Hematopoietic multipotent progenitor cell treated with erythropoietin and hydrocortisone succinate and interleukin-3 and kit ligand, for 8 days (in vitro differentiated cells): ENCODE data around the gene ZFP3.
"Not testable (repeated sequence)": the region's sequence is repeated elsewhere in the genome, so short reads cannot be mapped to it uniquely, and the experiment has no call there.

Source experiments
- DNase-seq: peaks from one replicate; pipeline ENCODE4 v3.0.0-alpha.2; 2015

The ZFP3 gene

DNA sequence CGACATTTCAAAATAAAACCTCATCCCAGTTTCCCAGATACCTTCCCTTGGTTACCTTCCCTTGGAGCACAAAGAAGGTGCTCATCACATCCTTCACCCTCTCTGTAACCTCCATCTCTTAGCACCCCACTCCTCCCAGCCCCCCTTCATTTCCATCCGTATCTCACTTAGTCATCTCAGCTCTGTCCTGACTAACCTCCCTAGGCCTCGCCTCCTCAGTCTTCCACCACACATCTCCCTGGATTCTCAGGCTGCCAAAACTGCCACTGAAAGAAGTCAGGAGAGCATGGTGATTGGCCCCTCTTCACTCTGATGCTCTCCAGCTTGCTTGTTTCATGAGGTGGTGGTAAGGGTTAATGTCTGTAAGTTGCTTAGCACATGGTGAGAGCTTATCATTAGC, 2.3 kb downstream of the ZFP3 start:
- DNase-seq: no peak

DNA sequence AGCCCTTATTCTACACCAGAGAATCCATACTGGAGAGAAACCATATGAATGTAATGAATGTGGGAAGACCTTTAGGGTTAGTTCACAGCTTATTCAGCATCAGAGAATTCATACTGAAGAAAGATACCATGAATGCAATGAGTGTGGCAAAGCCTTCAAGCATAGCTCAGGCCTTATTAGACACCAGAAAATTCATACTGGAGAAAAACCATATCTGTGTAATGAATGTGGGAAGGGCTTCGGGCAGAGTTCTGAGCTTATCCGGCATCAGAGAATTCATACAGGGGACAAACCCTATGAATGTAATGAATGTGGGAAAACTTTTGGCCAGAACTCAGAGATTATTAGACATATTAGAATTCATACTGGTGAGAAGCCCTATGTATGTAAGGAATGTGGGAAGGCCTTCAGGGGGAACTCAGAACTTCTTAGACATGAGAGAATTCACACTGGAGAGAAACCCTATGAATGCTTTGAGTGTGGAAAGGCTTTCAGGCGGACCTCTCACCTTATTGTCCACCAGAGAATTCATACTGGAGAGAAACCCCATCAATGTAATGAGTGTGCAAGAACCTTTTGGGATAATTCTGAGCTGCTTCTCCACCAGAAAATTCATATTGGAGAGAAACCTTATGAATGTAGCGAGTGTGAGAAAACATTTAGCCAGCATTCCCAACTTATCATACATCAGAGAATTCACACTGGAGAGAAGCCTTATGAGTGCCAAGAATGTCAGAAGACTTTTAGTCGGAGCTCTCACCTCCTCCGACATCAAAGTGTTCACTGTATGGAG, 14.1 kb downstream of the ZFP3 start:
- DNase-seq: no peak

DNA sequence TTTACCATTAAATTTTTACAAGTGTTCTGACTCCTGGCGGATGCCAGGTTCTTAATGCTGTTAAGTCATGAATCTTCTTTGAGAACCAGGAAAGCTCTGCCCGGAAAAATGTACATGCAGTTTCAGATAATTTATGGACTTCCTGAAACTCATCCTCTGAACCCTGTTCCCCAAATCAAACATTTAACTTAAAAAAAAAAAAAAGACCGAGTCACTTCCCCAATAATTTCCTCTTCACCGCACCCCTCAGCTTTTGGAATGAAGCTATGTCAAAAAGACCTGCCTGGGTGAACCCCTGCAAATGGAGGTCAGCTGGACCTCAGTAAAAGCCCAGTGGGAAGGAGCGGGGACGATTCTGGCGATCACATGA, 18.4 kb downstream of the ZFP3 start:
- DNase-seq: no peak

DNA sequence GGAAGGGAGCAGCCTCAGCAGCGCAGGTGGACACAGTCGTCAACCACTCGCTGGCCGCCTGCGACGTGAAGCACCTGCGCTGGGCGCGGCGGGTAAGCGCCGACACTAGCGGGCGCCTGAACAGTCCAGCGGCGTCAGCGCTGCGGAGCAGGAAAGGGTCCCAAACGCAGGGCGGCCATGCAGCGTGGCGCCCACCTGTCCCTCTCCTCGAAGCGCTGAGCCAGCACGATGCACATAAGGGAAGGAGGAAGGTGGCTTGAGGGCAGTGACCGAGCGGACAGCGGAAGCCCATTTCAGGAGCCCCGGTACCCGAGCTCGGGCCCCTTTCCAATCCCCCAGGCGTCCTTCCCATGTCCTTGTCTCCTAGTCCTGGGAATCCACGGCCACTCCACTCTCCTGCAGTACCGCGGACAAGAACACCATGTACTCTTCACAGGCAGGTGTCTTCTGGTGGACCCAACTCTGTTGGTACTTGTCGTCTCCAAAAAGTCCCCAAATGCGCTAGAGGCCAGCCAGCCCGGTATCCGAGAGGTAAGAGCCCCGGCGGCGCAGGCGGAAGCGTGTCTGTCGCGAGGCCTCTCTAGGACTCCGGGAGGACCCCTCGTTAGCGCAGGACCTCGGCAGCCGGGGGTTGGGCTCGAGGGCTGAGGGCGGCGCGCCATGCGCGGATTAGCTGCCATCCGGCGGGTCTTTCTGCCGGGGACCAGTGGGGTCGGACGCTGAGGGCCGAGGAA, 19.0 kb downstream of the ZFP3 start:
- no peak for DNase-seq

DNA sequence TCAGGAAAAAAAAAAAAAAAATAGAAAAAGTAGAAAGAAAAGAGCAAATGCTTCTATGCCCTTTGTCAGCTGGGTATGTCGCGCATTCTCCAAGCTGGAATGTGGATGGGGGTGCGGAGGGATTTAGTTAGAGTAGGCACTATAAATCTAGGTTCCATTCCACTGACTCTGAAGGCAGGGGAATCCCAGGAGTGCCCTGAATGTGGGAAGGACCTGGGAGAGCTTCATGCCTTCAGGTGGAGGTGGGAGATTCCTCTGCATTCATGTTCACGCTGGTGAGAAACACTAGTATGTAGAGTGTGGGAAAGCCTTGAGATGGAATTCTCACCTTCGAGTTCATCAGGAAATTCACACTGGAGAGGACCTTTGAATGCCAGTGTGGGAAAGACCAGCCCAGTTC, 21.0 kb downstream of the ZFP3 start:
- no peak for DNase-seq

DNA sequence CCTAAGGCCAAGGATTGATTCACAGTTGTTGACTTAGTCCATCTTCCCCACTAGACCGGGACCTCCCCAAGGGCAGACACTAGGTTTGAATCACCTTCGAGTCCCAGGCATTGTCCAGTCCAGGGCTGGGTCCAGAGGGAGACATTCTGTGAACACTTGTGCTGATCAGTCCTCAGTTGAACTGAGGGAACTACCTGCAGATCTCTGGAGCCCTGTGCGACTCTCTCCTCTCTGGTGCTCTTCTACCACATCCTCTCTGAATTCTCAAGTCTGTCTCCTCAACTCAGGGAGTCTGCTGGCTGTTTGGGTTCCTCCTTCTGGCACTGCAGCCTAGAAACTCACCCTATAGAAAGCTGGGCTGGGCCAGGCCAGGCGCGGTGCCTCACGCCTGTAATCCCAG, 22.6 kb downstream of the ZFP3 start:
- no peak for DNase-seq

DNA sequence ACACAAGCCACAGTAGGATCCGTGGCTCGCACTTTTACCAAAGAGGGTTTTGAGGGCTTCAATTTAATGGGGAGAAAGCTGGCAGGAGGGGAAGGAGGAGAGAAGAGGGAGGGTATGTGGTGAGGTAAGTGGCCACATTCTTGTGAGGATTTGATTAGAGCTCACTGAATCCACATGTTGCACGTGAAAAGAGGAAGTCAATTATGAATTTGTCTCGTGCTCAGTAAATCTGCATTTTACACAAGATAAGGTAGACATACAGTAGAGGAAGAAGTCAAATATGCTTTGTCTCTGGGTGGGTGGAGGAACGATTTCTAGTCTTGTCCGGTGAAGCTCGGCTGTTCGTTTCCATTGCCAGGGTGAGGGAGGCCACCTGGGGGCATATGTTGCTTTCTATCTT, 32.5 kb downstream of the ZFP3 start:
- peak; percentile 53 for DNase-seq

DNA sequence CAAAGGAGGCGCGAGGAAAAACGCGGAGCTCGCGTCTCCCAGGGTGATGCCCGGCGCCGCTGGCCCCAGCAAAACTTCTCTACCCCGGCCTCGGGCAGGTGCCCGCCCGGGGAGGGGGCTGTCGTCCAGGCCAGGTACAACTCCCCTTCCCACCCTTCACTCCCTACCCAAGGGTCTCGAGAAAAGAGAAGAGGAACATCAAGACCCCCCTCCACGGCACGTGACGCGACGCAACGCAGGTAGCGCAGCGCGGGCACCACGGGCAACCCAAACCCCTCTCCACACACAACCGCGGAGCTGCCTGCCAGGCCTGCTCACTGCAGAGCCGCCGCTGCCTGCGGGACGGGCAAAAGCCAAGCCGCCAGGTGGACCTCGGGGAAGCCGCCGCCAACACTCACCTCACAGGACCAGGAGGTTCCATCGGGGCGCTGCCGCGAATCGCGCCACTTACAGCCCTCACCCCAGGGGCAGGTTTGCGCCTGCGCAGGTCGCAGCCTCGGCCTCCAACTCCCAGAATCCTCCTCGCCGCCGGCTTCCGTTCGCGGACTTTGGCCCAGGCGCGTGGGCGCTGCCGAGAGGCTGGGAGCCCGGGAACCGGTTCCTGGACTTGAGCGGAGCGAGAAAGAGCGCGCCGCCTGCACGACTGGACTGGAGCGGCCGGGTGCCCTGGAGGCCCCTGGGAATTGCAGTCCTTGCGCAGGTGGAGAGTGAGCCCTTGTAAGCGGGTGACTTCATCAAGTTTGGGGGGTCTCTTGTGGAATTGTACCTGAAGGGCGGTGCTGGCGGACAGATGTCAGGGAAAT, 33.3 kb downstream of the ZFP3 start, which contains the start of gene ZNF232:
TSS of gene ZNF232 (minus strand) at position 477 of the 803 bp plus-strand sequence. CDS start at position 421, 56 bp downstream.
- peak; percentile 94 for DNase-seq

DNA sequence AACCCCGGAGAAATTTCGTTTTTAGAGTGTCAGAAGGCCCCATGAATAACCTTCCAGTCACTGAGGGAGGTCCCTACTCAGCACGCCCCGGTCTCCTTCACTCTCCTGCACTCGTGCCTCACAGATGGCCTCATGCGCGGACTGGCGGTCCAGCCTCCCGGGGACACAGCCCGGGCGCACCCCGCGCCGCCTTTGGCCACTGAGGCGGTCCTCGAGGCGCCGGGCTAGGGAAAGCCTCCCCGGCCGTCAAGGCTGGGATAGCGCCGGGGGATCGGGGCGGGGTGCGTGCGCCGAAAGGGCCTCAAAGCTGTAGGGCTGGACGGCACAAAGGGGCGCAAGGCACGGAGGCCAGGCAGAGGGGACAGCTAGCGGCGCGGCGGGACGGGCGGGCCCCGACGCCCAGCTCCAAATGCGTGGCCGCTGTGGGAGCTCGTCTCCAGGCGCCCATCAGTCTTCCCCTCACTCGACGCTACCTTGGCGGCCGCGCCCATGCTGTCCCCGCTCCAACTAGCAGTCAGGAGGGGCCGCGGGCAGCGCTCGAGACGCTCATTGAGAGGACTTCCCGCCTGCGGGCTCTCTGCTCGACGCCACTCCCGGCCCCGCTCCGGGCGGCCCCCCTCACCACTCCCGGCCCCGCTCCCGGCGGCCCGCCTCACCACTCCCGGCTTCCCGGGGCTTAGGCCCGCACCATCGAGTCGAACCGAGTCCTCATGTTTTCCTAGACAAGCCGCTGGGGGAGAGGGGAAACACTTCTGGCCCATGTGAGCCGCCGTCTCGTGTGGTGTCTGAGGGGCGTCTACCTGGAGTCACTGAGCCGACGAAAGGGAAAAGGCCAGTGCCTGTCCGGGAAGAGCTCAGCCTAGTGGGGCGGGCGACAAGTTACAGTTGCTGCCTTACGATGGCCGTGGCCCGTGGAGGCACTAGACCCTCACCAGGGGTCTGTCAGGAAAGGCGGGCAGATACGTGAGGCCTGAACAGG, 37.7 kb downstream of the ZFP3 start, which contains the start of gene USP6:
TSS of gene USP6 (plus strand) at position 360 of the 979 bp plus-strand sequence. CDS start 14,336 bp downstream, outside the sequence.
- no peak for DNase-seq

DNA sequence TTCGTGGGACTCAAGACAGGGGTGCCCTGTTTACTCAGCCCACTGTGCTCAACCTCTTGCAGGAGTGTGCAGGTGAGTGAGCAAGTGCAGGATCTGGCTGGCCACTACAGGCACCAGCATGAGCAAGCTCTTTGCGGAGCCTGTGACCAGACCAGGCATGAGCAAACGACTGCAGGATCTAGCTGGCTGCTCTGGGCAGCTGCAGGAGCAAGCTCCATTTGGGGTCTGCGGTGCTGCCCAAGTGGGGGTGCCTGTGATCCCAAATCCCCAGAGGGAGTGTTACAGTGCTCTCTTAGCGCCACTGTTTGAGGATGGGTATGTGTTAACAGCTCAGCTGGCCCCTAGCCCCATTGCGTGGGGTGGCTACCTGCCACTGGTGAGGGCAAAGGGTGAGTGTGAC, 40.0 kb downstream of the ZFP3 start:
- no peak for DNase-seq

DNA sequence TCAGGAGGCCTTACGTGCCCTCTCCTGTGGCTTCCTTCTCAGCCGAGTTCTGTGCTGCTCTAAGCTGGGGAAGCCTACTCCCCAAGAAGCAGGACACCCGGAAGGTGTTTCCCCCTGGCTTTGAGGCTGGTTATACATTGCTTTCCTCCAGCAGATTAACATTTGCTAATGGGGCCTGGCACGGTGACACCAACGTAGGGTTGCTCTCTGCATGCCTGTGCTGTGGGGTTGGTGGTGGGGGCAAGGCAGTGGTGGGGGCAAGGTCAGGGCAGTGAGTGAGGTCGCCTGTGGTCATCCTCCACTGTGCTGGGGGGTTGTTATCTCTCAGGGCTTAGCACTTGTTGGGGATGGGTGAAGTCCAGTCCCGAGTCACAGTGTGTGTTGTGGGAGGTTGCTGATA, 41.8 kb downstream of the ZFP3 start:
- DNase-seq: no peak

DNA sequence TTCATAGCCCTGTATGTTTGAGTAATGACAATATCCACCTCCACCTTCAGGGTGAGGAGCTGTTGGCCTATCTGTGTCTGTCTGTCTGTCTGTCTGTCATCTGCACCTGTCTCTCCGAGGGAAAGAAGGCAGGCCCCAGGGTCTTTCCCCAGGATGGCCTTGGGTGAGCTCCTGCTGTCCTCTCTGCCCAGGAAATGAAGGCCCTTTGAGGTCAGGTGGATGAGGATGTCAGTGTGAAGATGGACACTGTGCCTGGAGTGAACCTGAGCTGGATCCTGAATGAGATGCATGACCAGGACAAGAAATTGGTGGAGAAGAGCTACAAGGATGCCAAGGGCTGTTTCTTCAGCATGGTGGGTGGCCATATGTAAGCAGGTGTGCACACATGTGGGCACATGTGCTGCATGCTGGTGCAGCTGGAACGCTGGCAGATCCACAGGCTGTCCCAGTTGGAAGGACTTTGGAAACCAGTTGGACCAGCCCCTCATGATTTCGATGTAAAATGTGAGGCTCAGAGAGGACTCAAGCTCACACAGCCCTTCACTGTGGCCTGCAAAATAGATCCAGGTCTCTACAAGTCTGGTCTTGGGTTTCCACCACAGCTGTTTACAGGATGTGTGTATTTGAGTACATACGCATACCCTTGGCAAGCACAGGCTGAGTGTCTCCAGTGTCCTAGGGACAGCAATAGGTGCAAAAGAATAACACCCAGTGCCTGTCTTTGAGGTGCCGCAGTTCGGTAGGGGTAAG, 42.3 kb downstream of the ZFP3 start:
- not testable (repeated sequence) for DNase-seq

DNA sequence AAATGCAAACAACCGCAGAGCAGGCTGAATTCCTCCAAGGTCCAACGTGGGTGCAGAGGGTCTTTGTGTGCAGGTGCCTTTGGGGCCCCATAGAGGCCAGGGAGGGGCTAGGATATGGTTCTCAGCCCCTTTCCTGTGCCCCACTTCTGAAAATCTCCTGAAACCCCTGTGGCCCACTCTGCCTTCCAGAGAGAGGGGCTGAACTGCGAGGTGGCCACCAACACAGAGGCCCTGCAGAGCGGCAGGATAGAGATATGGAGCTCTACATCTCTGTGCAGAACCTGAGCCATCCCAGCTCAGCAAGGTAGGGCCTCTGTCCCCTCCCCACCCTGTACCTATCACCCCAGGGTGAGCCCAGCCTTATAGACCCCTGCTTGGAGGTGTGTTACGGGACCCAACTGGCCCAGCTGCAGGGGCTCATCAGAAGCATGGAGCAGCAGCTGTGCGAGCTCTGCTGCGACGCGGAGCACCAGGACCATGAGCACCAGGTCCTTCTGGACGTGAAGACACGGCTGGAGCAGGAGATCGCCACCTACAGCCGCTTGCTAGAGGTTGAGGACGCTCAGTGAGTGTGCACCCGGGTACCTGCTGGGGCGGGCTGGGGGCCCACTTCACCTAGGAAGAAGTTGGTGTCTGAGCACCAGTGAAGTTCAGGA, 43.0 kb downstream of the ZFP3 start:
- no peak for DNase-seq

DNA sequence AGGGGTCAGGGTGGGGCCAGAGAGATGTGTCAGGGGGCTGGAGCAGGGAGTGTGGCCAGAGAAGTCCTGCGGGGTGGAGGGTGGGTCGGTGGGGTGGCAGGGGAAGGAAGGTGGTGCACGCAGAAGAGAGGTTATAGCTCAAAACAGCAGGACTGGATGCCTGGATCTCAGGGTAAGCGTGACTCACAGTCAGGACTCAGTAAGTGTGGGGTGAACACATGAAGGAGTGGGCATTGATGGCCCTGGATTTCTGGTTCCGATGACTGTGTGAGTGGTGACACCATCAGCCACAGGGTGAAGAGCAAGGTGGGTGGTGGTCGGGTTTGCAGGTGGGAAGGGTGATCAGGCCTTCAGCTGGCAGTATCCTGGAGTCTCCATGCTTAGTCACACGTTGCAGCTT, 43.8 kb downstream of the ZFP3 start:
- not testable (repeated sequence) for DNase-seq

DNA sequence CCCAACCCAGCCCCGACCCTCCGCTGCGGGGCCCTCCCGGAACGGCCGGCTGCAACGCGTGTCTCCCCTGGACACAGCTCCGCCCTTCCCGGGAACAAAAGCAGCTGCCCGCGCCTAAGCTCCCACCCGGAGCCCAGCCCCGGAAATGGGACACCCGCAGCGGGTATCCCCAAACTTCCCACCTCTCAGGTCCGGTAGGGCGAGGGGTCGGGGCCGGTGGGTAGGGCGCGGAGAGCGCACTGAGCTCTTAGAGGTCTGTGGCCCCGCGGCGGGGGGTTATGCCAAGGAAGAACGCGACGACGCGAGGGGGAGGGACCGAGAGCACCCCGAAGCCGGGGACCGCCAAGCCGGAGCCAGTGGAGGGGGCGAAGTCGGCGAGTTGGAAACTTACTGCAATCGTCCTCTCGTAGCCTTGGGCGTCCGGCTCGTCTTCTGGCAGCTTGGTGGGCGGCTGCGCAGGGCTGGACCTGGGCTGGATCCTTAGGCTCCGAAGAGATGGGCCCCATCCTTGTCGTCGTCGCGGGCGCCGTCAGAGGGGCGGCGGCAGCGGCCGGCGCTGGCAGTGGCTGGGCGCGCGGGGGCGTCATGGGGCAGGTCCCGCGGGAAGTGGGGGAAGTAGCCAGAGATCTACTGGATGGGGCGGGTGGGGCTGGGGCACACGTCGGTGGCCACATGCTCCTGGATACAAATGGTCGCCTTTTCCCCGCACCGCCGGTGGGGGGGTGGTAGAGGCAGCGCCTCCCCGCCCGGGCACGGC, 44.5 kb downstream of the ZFP3 start:
- DNase-seq: no peak

DNA sequence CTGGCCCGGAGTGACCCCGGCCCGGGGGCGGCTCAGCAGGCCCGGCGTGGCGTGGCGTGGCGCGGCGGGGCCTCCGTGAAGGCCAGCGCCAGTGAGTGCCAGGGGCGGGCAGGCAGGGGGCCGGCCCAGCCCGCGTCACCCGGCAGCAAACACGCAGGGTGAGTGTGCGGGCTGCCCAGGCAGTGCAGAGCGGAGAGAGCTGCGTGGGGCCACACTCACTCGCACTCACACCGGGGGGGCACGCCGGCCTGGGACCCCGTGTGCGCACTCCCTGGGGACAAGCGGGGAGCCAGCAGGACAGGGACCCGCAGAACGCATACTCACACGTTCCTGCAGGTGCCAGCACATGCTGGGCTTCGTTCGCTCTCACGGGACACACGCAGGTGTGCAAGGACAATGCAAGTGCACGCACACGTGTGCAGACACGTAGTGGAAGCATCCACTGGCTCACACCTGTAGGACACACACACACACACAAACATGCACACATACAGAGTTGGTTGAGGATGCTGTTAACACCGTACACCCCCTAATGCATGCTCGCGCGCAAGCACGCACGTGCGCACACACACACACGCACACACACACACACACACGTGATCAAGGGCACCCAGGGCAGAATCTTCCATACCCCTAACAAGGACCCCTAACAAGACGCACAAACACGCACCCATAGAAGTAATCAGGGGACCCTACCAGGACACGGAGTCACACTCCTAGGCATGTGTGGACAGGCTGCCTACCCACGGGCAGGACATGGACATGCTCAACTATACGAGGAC, 45.3 kb downstream of the ZFP3 start:
- no peak for DNase-seq

DNA sequence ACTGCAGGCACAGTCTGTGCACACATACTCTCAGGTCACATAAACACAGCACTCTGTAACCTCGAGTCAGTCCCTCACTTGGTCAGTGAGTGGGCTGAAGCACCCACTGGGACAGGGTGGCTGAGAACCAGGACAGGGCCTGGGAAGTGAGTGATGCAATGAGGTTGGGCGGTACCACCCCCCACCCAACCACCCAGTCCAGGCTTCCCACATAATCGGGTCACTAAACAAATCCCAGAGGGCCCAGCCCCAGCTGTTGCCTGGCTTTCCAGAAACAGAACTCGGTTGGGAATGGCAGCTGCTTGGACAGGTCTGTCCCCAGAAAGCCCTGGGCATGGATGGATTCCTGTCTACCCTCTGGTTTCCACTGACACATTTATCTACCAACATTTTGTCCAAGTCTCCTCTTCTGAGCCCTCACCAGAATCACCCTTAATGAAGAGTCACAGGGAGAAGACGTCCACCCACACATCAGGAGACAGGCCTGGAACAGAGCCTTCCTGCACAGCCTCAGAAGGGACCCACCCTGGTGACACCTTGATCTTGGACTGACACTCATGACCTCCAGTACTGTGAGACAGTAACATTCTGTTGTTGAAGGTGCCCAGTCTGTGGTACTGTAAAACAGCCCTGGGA, 46.0 kb downstream of the ZFP3 start:
- DNase-seq: not testable (repeated sequence)

DNA sequence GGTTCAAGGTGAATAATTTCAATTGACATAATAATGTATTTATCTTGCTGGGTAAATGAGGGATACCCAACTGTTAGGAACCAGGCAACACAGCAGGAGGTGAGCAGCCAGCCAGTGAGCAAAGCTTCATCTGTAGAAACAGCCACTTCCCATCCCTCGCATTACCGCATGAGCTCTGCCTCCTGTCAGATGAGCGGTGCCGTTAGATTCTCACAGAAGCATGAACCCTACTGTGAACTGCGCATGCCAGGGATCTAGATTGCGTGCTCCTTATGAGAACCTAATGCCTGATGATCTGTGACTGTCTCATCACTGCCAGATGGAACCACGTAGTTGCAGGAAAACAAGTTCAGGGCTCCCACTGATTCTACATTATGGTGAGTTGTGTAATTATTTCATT, 46.6 kb downstream of the ZFP3 start:
- DNase-seq: not testable (repeated sequence)
